ENCODE results near the gene MAP1LC3B2.

MAP1LC3B2 gene

GRCh38 chr12:116597886-116598285 lies 38.7 kb downstream of the MAP1LC3B2 start:
- no peak for DNase-seq

DNA sequence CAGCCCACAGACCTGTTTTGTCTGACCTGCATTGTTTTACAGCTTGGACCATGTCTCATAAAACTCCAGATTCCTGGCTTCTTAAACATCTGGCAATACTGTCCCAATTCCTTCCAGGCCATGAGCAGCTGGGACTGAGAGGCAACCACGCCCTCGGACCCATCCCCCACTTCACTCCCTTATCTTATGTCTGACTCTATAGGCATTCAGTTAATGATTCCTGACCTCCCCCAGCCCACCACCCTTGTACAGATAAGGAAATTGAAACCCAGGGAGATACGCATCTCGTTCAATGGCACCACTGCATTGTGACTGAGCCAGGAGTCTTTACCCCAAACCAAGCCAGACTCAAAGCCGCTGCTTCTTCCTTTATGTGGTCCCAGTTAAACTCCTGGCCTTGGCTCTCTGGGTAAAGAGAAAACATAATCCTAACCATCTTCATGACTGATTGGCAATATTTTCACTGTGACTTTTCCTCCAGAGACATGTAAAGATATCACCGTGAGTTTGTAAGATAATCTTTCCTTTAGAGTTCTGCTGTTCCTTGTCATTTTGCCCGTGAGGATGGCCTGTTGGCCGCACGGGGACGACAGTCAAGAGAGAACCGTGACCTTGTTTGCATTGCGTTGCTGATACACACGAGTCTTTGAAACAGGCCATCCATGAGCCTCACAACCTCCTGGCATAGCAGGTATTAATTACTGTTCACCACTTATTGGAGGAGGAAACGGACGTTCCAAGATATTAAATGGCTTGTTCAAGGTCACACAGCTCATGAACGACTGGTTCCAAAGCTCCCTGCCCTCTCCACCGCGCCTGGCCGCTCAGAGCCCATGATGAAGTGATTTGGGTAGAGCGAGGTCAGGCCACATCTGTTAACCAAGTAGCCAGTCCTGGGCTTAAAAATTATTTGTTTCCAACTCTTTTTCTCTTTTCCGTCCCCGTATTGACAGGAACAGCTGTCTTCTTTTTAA lies 39.4 kb downstream of the MAP1LC3B2 start:
- DNase-seq, result no peak

DNA sequence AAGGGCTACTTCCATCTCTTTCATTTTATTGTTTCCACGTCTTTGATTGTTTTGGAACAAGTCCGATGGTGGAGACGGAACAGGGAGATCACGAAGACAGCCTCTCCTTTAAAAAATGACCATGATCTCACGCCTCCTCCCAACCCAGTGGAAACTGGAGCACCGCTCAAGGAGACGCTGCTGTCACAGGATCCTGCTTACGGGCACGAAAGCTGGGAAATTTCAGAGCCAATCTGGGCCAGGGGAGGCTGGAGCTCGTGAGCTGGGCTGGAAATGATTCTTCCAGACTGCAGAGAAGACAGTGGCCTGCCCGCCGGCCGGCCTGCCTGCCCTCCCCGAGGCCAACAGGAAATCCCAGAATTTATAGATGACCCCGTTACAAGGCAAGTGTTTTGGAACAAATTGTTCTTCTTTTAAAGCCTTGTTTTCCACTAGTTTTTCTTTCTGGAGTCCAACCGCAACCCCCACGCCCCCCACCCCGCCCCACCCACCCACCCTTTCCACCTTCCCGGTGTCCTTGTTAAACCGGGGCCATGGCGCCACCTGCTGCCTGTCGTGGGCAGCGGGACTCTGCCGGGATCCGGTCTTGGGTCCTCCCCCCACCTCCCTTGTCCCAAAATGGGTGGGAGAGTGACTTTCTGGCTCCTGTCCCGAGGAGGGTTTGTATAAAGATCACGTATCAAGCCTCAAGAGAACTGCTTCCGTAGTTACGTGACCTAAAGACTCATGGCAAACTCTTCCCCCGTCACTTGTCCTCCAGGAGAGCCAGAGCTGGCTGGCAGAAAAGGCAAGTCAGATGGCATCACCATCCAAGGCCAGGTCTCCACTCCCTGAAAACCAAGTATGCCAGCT lies 40.3 kb downstream of the MAP1LC3B2 start:
- DNase-seq, result peak; percentile 81

- DNase-seq, result no peak
These were observed 42.1 kb downstream of the MAP1LC3B2 start for GRCh38 chr12:116600959-116601918.

GRCh38 chr12:116601933-116602810 lies 43.0 kb downstream of the MAP1LC3B2 start:
- no peak for DNase-seq

GRCh38 chr12:116603546-116604177 lies 44.5 kb downstream of the MAP1LC3B2 start:
- no peak for DNase-seq

- DNase-seq, result no peak
These were observed 45.2 kb downstream of the MAP1LC3B2 start for GRCh38 chr12:116604178-116604895.

DNA sequence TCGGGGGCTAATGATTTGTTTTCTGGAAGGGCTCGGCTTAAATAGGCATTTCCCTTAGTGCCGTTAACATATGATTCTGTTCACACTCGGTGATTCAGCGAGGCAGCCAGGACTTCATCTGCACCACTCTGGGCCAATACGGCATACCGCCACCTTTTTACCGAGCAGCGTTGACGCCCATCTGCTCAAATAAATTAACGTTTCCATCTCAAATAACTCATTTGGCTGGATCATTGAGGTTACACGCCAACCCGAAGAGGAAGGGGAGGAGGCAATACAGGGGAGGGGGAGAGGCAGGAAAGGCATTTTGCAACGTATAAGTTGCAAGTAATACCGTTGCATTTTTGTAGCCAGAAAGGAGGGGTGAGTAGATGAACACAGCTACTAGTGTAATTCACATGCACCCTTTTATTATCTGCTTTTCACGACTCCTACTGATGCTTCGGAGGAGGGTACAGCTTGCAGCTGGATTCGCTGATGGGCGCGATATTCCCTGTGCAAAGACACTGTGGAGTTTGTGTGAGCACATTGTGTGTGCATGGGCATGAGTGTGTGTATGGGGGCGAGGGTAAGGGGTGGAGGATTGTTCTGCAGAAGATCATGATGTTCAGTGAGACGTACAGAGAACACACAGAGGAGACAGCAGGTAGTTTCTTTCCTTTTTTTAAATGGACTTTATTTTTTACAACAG lies 45.9 kb downstream of the MAP1LC3B2 start:
- no peak for DNase-seq

GRCh38 chr12:116606397-116606796 lies 47.2 kb downstream of the MAP1LC3B2 start:
- no peak for DNase-seq

DNA sequence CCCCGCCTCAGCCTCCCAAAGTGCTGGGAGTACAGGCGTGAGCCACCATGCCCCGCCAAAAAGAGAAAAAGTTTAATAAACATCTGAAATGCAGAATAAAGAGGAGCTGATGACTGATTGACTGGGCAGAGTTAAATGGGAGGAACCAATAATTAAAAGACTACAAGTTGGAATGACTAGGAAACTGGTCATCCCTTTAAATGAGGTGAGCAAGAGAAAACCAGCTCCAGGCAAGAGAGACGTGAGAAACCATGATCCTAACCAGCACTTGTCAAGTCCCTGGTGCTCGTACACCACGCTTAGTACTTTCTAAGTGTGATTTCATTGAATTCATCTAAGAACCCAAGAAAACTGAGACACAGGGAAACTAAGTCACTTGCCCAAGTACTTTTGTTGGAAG lies 47.9 kb downstream of the MAP1LC3B2 start:
- DNase-seq, result no peak

DNA sequence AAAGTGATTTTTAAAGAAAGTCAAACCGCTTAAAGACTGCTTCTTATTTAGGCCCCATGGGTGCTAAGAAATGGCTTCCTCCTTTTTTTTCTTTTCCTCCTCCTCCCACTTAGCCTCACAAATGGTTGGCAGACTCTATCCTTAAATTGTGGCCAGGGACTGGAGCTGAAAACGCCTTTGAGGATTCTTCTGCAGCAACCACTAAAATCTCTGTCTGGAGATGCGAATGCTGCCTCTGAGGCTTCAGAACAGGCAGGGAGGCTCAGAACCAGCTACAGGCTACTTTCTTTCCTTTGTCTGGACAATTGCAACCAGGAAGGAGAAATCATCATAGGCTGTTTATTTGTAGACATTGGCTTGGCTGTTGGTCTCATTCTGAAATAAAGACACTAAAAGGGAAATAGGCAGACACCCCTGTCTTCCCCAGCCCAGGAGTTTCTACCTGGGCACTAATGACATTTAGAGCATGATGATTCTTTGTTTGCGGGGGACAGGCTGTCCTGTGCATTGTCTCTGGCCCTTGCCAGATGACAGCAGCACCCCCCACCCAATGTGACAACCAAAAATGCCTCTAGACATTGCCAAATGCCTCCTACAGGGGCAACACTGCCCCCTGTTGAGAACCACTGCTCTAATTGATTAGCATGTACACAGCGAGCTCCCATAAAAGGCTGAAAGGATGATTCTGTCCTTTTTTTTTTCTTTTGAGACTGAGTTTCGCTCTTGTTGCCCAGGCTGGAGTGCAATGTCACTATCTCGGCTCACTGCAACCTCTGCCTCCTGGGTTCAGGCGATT lies 50.3 kb downstream of the MAP1LC3B2 start:
- peak; percentile 56 for DNase-seq

DNA sequence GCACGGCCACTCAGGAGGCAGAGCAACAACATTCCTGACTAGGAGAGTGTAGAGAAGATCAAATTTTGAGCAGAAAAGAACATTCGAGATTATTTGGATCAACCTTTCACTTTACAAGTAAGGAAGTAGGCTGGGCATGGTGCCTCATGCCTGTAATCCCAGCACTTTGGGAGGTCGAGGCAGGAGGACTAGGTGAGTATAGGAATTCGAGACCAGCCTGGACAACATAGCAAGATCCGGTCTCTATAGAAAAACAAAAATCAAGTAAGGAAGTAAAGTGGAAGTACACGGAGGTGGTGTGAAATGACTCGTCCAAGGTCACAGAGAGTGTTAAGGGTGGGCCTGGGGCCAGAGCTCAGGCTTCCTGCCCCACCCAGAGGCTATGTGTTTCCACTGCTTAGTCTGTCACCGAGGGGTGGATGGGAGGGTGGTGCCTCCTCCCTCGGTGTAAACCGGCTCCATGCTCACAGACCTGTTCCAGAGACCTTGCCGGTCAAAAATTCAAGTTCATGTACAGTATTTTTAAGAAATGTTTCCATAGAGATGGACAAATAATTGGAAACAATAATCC lies 51.9 kb downstream of the MAP1LC3B2 start:
- no peak for DNase-seq

- DNase-seq, result no peak
These were observed 53.3 kb downstream of the MAP1LC3B2 start for GRCh38 chr12:116612436-116612835.

DNA sequence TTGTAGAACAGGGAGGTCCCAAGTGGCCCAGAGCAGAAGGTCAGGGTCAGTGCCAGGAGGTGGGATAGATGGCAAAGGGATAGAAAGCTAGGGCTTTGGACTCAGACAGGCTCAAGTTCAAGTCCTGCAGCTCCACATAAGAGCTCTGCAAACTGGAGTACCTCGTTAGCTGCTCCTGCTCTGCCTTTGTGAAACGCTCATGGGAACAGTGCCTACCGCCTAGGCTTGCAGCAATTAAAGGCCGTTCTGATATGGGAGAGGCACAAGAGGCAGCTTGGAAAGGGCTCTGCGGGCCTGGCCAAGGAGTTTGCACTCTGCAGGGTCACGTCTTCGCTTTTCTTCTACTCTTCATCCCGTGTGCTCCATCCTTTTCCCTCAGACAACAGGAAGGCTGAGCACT lies 54.1 kb downstream of the MAP1LC3B2 start:
- DNase-seq, result no peak

- no peak for DNase-seq
These were observed 55.2 kb downstream of the MAP1LC3B2 start for GRCh38 chr12:116614194-116614915.

GRCh38 chr12:116615141-116615861 lies 56.1 kb downstream of the MAP1LC3B2 start:
- DNase-seq, result no peak
